GM18508 (cell line): ENCODE data around the gene SETD7.

Experiments
- ATAC-seq: cut with Tn5 transposase; IDR thresholded peaks from one replicate; pipeline ENCODE4 v1.9.1; 2021; ENCODE audit warnings: moderate number of reproducible peaks; ENCODE audit not compliant: insufficient read depth, unreplicated experiment

SETD7 gene

DNA sequence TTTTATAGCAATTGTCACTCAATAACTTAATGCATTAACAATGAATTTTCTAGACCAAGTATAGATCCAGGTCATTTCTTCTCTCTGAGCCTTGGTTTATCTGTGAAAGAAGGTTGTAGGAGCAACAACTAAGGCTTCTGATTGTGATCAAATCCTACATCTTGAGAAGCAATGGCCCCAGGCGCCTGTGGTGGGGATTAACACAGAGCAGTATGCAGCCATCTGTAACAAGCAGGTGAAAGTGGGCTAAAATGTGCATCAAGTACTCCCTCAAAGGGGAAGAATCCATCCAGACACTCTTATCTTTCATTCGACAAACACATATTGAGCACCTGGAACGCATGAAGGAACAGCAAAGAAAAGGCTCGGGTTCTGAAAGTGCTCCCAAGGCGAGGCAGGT is 19.1 kb upstream of the SETD7 start:
- no peak for ATAC-seq

DNA sequence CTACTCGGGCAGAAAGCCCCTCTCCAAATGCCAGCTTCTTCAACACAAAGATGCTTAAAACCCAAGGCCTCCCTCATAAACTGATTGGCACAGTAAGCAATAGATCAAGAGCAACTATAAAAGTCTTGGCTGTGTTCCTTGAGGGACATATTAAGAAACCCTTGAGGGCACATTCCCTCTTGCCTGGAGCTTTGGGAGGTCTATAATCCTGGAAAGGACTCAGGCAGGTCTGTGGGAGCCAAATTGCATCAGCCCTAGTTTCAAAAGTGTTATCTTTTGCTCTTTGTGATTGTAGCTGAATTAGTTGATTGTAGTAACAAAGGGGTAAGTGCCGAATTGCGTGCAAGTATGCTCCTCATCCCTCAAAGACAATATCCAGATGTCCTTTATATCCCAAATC is 18.6 kb upstream of the SETD7 start:
- ATAC-seq = no peak

DNA sequence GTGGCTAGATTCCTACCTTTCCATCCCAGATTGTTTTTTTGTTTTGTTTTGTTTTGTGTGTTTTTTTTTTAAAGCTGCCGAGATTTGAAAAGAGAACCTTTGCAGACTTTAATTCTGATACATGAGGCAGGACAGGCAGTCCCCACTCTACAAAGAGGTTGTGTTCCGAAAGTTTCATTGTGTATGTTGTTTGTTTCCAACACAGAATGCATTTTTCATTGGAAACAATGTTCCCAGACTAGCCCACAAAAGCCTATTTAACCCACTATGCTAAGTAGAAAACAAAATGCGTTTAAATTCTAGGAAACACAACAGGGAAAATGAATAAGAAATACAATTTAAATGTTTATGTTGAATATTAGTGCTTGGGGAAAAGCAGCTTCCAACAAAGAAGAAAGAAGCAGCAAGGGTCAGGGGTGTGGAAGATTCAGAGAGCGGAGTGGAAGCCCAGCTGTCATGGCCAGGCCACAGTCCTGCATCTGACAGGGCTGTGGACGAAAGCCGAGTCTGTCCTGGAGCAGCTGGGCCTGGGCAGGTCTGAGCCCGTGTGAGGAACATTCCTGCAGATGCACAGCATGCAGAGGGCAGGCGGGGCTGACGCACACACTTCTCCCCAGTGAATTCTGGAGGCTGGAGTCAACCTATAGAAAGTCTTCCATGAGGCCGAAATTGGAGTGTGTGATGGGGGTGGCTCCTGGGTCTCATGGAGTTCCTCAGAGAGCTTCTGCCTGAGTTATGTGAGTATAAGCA is 12.4 kb upstream of the SETD7 start:
- no peak for ATAC-seq

DNA sequence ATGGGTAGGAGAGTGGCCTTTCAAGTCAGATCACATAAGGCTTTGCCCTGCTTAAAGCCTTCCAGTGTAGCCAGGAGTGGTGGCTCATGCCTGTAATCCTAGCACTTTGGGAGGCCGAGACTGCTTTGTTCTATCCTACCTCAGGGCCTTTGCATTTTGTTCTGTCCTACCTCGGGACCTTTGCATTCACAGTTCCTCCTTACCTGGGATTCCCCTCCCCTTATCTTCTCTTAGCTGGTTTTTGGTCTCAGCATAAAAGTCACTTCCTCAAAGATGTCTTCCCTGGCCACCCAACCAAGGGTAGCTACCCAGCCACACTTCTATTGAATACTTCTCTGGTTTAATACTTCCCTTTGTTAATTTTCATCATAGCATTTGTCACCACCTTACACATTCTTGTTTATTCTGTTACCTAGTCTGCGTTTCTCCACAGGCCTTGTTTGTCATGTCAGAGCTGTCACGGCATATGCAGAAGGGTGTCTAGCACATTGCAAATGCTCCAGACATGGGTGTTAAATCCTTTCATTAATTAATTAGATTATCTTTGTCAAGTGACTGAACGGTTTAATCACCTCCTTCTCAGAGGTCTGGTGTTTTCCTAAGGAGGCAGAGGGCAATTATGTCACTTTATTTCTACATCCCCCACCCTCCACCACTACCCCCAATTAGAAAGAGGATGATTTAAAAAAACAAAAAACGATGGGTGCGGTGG is 11.3 kb upstream of the SETD7 start:
- ATAC-seq = no peak

DNA sequence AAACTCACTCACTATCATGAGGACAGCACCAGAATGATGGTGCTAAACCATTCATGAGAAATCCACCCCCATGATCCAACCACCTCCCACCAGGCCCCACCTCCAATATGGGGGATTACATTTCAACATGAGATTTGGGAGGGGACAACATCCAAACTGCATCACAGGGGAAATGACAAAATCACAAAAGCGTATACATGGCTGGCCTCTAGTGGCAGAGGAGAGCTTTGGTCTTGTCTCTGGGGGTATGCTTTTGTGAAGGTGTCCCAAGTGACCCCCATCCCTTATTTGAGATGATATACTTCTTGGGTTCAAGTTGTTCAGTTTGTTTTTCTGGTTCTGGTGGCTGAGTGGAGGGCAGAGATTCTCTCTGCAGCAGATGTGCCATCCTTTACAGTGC is 8.5 kb upstream of the SETD7 start:
- no peak for ATAC-seq

DNA sequence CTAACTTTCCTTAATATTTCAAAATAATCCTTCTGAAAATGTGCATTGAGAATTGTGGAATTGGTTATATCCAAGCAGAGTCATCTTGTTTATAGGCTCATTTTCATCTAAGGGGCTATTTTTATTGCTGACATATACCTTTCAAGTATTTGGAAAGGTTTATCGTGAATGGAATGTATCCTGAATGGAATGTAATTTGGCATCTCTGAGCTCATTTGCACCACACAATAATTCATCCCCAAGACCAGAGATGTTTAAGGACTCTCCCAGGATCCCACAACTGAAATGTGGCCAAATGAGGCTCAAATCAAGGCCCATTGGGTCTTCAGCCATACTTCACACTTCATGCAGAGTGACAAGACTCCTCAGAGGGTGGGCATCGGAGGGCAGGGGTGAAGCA is 7.5 kb upstream of the SETD7 start:
- no peak for ATAC-seq

DNA sequence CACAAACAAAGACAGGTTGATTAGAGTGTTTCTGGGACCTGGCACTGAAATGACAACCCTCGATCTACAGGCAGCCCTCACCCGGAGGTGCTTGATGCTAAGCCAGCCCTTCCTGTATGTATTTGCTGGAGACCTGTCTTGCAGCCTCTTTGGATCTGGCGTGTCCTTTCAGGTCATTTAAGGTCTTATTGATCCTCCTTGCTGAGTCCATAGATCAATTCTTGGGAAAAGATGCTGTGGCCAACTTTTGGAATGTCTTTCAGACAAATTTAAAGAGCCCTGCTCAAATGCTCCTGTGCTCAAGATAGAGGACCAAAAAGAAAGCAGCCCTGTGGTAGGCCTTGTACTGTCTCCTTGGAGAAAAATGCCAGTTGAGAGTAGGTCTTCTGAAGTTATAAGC is 6.8 kb upstream of the SETD7 start:
- no peak for ATAC-seq

DNA sequence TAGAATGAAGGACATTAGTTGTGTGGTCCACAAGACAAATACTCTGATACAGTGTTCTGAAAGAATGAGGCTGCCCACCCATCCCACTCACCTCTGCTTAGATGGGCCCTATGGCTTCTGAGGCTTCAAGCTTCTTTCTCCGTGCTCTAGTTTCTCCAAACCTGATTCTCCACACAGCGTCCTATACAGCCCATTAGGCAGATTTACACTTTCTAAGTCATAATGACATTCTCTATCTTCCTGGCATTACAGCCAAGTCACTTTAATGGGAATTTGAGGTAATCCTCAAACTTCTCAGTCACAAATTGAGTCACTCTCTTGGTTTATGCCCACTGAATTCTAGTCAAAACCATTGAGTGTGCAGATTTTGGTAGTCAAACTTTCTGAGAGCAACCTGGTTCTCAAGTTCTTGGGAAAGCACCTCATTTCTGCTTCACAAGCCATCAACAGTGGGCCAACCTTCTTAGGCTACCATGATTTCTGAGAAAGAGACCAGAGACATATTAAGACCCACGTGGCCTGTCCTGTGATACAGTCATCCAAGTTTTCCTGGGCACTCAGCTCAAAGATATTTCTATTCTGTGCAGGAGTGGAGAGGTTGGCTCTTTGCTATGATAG is 6.2 kb upstream of the SETD7 start:
- ATAC-seq = no peak

DNA sequence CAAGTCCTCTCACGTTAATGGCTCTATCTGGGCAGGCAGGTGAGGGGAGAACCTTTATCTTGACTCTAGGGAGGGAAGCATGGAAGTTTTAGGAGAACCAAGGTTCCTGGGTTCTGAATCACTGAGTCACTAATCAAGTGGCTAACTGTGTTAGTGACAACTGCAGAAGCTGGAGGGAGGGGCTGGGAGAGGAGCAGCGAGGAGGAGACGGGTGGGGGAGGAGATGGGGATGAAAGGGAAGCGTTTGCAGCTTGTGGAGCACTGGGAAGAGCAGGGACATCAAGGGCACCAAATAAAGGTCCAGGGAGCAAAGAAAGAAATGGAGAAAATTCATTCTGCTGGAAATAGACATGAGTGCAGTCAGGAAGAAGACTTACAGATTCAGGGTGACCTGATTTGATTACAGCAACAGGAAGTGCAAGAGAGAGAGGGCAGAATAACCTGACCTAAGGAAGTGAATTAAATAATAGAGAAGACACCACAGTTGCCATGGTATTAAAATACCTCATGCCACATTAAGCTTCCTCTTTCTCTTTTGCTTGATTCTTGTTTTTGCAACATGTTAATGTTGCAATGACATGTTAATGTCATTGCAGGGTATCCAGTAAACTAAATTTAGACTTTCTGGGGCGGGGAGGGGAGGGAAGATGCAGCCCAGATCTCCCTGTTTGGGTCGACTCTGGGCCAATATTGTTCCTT is 4.5 kb upstream of the SETD7 start:
- no peak for ATAC-seq

DNA sequence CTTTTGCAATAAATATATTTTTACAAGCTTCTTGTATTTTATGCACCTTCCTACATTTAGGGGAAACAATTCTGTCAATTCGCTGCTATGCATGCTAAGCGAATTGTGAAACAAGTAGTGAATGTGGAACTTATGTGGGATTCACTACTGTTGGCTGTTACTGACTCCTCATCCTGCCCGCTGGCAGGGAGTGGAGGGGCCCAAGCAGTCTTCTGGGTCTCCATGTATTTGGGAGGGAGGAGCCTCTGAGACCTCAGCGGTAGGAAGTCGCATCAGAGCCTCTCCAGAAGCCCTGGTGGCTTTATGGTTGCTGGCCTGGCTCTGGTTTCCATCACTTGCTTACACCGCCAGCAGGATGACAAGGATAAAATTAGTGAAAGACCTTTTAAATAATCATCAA is 3.7 kb upstream of the SETD7 start:
- no peak for ATAC-seq

DNA sequence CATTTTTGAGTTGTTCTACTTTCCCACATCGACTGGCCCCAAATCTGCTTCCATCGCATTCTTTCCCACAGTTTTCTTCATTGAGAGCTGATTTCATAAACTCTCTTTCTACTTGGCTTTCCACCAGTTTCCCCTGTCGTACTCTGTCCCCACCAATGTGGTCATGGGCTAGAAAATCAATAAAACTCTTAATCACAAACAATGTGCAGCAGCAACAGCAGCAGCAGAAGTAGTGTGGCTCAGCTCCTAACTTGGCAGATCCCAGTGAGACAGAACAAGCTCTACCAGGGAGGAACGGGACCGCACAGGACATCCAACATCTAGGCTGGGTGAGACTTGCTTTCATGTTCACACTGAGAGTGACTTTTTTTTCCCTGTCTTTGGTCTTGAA is 3.1 kb upstream of the SETD7 start:
- ATAC-seq = no peak

DNA sequence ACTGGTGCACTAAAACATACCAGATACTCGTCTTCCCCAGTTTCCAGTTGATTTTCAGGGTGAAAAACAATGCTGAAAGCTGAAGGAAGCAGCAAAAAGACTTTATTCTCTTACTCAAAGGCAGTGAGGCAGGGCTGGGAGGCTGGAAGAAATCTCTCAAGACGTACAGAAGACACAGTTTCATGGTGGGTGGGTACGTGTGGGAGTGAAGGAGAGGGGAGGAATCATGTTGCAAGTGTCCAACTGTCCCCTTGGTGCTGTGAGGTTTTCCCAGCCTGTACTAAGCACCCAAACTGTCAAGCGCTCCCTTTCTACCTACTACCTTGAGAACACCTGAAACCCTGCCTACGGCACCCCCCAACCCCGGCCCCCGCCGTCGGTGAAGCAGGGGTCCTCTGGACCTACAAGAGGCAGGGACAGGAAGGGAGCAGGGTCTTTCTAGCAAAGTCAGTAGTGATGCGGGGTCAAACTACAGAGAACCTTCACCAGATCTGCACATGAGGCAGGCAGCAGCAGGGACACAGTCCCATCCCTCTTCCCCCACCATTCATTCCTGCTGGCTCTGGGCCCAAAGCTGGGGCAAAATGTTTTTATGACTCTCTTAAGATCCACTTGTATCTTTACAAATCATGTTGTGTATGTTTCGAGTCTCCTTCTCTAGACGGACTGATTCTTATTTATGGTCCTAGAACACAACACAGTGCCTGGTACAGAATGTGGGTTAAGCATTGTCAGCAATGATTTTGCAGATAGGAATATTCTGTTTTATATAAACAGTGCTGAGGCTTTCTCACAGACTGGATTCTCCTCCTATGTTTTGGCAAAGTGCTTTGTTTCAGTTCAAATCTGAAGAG is 2.4 kb upstream of the SETD7 start:
- no peak for ATAC-seq

DNA sequence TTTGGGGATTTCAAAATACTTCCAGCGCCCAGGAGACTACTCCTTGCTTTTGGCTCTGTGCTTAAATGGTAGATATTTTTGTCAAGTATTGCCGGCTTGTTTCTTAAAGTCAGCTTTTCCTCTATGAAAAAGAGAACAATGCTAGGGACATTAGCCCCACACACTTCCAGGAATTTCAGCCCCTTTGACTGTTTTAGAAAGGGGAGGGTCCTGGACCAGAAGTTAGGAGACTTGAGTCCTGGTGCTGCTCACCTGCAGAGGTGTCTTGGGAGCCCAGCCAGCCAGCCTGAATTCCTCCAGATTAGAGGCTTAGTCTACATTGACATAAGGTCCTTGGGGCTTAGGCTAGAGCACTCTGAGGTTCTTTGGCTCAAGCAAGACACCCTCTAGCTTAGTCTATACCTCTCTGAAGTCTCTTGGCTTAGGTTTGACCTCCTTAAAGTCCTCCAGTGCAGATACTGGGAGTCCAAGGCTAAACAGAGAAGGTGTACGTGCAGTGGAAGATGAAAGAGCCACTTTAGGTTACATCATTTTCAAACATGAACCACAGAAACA is 1.6 kb upstream of the SETD7 start:
- no peak for ATAC-seq

DNA sequence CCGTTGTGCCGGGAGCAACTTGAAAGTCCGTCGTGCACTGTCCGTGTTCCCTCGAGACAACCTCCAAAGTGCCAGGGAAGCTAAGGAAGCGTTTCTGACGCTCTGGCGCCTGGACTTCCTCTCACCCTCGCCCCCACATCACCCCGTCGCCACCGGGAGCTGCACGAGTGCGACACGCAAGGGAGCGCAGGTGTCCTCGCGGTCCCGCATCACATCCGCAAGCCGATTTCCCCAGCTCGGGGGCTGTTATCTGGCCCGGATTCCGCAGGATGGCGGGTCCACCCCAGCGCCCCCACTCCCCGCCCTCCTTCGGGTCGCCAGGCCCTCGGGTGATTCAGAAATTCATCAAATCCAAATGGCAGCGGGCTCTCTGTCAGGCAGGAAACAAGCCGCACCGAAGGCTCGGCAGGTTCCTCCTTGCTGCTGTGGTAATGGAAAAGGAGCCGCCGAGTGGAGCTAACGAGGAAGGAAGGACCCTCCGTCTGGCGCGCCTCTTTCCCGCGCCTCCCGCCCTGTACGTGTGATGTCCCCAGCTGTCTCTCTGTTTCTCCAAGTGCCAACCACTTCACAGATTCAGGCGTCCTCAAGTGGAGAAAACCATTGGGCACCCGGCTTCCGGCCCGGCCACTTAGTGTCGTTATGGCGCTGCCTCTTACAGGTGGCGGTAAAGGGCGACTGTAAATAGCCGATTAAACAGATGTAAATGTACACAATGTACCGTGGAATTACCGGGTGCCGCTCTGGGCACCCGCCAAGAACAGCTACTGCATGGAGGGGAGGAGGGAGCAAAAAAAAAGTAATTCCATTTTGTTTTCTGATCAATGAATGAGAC is 921 bp upstream of the SETD7 start:
- ATAC-seq = no peak

DNA sequence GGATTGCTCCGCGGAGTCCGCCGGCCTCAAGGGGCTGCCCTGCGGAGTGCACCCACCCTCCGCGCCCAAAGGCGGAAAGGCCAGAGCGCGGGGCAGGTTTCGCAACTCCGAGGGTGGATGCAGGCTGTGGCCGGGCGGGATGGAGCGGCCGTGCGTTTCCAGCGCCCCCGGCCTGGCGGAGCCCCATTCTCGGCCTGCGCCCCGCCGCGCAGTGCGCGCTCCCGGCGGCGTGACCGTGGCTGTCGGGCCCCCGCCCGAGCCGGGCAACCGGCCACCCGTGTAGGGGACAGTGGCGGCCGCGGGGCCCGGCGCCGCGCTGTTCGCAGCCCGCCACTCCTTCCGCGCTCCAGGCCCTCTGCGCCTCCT is 331 bp downstream of the SETD7 start:
- no peak for ATAC-seq

DNA sequence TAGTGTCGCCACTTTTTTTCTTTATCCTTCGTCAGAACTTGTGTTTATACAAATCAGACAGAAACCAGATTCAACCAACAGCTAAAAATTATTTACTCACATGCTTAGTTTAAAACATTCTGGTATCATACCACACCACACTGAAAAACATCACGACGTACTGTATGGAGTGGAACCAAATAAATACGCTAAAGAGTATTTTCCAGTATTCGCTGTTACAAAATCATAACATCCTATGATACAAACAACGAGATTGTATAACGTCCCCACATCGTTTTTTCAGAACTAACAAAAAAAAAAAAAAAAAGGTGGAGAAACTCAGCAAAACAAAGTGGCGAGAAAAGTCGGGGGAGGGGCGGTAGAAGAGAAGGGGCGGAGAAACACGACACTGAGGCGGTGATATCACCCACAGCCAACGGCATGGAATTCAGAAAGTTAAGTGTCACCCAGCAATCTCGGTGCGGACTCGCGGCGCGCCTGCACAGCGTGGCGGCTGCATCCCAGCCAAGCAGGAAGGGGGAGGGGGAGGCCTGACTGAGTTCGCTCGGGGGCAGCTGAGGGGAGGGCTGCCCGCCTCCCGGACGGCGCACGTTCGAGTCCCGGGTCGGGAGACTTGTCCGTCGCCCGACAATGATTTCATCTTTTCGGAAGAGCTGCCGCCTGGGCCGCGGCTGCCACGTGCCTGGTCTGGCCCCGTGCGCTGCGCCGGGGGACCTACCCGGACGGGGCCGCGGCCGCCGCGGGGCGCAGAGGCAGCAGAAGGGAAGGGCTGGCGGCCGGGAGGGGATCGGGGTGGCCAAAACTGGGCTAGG is 920 bp downstream of the SETD7 start:
- no peak for ATAC-seq

DNA sequence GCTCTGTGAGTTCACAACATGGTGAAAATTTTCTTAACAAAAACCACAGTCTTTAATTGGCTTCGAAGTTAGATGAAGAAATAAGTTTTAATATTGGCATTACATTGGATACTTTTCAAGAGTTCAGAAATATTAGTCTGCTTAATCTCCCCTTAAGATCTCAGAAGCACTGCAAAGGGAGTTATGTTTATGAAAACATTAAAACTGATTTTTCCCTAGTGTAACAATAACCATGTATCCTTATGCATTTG is 1.5 kb downstream of the SETD7 start:
- ATAC-seq = no peak

DNA sequence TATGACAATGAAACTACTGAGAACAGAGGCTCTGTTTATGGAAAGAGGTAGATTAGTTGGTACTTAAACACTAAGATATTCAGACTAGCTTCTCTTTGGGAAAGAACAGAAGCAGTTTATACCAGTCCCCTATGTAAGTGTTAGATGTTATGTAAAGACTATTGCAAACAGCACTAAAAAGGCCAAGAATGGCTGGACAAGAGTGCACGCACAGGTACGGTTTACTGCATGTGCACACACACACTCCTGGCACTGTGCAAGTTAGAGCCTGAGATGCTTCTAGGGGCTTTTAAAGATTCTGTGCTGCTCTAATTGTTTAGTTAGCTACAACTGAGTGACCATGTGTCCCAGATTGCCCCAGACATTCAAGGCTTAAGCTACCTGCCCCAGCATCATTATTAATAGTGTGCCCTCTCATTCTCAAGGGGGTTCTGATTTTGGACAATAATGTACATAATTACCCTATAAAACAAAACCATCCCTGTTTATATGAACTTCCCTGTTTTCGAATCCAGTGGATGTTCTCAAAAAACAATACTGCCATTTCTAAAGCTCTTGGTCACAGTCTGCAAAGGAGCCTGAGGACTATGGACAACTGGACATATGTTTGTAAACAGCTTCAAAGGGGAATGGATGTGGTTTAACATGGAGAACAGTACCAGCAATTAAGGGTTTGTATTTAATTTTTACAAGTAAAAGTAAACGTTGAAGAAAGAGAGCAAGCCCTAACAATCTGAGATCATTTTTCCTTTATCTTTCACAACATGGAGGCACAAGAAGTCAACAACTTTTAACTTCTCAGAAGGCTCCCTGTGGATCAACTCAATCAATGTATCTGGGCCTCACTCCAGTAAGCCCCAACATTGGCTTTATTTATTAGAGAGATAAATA is 2.0 kb downstream of the SETD7 start:
- no peak for ATAC-seq
